Muscle layer of duodenum (tissue), 2 donors: ENCODE results near the gene UBXN1.

Experiments used
- H3K27ac ChIP-seq: one replicate; pipeline ENCODE4 v1.7.0; 2013; ENCODE audit warnings: mild to moderate bottlenecking, low read length
- H3K27me3 ChIP-seq: one replicate; pipeline ENCODE4 v1.7.0; 2013; ENCODE audit warnings: low read depth, mild to moderate bottlenecking, control low read depth, low read length
- H3K36me3 ChIP-seq, 2 donors: one replicate each; pipeline ENCODE4 v1.7.0; 2013; ENCODE audit warnings: low read length in 2 of 2, control low read depth in 1 of 2, mild to moderate bottlenecking in 1 of 2; ENCODE audit not compliant: insufficient read depth in 2 of 2, control insufficient read depth in 1 of 2
- H3K4me1 ChIP-seq, 2 donors: one replicate each; pipeline ENCODE4 v1.7.0; 2013; ENCODE audit warnings: low read length in 2 of 2, mild to moderate bottlenecking in 2 of 2, control low read depth in 1 of 2, moderate library complexity in 1 of 2; ENCODE audit not compliant: insufficient read depth in 2 of 2, control insufficient read depth in 1 of 2
- H3K4me3 ChIP-seq, 2 donors: one replicate each; pipeline ENCODE4 v1.7.0; 2013; ENCODE audit warnings: low read length in 2 of 2, low read depth in 1 of 2, mild to moderate bottlenecking in 1 of 2
- H3K9me3 ChIP-seq, 2 donors: one replicate each; pipeline ENCODE4 v1.7.0; 2013; ENCODE audit warnings: low read length in 2 of 2, control low read depth in 1 of 2, mild to moderate bottlenecking in 1 of 2; ENCODE audit not compliant: control insufficient read depth in 1 of 2
- donor health status: healthy.

Gene UBXN1

DNA sequence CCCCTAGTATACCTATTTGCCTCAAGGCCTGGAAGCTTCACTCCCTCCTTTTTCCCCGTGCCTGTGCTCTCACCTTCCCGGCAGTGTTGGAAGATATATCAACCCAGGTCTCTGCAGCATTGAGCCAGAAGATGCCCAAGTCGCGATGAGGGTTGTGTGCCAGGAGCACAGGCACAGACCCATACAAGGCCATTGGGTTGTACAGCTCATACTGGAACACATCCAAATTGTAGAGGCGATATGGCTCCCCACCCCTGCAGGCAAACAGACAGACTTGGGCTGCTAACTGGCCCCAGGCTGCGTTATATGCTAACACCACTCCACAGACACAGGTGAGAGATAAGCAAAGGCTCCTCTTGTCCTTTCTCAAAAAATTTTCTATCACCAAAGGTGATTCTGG is 46.4 kb downstream of the UBXN1 start:
- Histone ChIP-seq H3K9me3 (no peaks in the 10 kb centered on the region), H3K36me3 (peaks cover 66 to 79% of the 10 kb centered on the region in 2 donors)

DNA sequence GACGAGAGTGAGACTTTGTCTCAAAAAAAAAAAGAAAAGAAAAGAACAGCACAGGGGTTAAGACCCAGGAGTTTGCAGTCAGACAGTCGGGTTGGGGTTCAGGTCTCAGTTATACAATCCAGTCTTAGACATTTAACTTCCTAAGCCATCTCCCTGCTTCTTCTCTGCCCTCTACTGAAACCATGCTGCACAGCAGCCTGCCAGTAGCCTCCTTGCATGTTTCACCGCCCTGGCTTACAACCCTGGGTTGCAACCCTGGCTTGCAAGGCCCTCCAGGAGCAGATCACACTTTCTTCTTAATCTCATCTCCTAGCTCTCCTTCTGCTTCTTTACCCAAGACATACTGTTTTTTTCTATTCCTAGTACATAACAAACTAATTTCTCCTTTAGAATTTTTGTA is 51.2 kb downstream of the UBXN1 start:
- Histone ChIP-seq H3K27ac (no peak overlapping the region), H3K36me3 (peaks cover 65 to 76% of the 10 kb centered on the region in 2 donors), H3K9me3 (no peaks in the 10 kb centered on the region), H3K4me1 (no peaks in the 10 kb centered on the region), H3K4me3 (no peak overlapping the region), H3K27me3 (no peaks in the 10 kb centered on the region)

More for the DNA sequence above, 46.4 kb downstream of the UBXN1 start:
- Histone ChIP-seq H3K27ac (no peak overlapping the region), H3K4me1 (no peaks in the 10 kb centered on the region), H3K27me3 (no peaks in the 10 kb centered on the region), H3K4me3 (no peak overlapping the region)
